Right atrium auricular region (tissue), 2 donors: ENCODE data around the gene DMRT1. TPM values are rescaled to one million over a fixed set of nuclear protein-coding genes. Genes with fewer than 3 reads are reported as not detected.

Experiments used
- DNase-seq: peaks from one replicate; pipeline ENCODE4 v3.0.0-alpha.2; 2019; ENCODE audit warnings: low spot score
- H3K27ac ChIP-seq, 2 donors: fragments of 200-600 bp; sonication (generic); 1 replicate in 1 of 2; 2 replicates in 1 of 2; pipeline ENCODE4 v1.5.1; 2016 to 2019
- H3K27me3 ChIP-seq, 2 donors: fragments of 200-600 bp; sonication (generic); one replicate each; pipeline versions ENCODE4 v1.5.1 to v1.6.0; 2017 to 2019
- H3K36me3 ChIP-seq: fragments of 200-600 bp; sonication (generic); one replicate; pipeline ENCODE4 v1.5.1; 2016
- H3K4me1 ChIP-seq, 2 donors: fragments of 200-600 bp; sonication (generic); one replicate each; pipeline versions ENCODE4 v1.5.1 to v1.6.0; 2017 to 2019
- H3K4me3 ChIP-seq, 2 donors: fragments of 200-600 bp; sonication (generic); 1 replicate in 1 of 2; 2 replicates in 1 of 2; pipeline ENCODE4 v1.5.1; 2017 to 2019; ENCODE audit warnings: mild to moderate bottlenecking in 1 of 2, moderate library complexity in 1 of 2
- H3K9me3 ChIP-seq, 2 donors: fragments of 200-600 bp; sonication (generic); one replicate each; pipeline ENCODE4 v1.5.1; 2019
- CTCF ChIP-seq, 2 donors: fragments of 200-600 bp; sonication (generic); IDR thresholded peaks; one replicate each; pipeline ENCODE4 v1.5.1; 2019; ENCODE audit warnings: antibody characterized with exemption in 2 of 2
- total RNA-seq, 2 donors: library from RNA; depleted of rRNA; stranded (reverse); fragments of >200 nt; gene quantifications; one replicate each; pipeline ENCODE4 v1.1.0, GENCODE V29; 2016

The DMRT1 gene
- total RNA-seq, 2 donors from 2014 or later = not detected

DNA sequence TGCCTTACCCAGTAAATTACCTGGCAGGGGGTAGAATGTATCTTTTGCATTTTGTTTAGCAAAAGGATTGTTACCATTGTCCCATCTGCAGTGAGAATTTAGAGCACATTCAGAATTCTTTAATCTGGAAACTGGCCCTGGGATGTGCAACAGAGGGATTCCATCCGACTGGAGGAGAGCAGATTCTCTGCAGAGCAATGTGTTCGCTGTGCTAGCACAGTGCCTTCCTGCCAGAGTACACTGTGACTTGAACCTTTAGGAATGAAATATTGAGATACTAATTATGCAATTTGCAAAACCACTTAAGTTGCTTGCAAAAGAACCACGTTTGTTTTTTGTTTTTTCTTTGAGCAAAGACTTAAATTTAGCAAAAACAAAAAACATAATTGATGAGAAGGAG is 22.5 kb upstream of the DMRT1 start:
- Histone ChIP-seq H3K4me1 (no peaks in the 10 kb centered on the region), H3K36me3 (no peaks in the 10 kb centered on the region), H3K27me3 (no peaks in the 10 kb centered on the region), H3K27ac (no peak overlapping the region), H3K4me3 (no peak overlapping the region), H3K9me3 (no peaks in the 10 kb centered on the region)
- TF ChIP-seq CTCF (IDR thresholded peaks at IDR 0.05) = no peak
- DNase-seq = no peak

DNA sequence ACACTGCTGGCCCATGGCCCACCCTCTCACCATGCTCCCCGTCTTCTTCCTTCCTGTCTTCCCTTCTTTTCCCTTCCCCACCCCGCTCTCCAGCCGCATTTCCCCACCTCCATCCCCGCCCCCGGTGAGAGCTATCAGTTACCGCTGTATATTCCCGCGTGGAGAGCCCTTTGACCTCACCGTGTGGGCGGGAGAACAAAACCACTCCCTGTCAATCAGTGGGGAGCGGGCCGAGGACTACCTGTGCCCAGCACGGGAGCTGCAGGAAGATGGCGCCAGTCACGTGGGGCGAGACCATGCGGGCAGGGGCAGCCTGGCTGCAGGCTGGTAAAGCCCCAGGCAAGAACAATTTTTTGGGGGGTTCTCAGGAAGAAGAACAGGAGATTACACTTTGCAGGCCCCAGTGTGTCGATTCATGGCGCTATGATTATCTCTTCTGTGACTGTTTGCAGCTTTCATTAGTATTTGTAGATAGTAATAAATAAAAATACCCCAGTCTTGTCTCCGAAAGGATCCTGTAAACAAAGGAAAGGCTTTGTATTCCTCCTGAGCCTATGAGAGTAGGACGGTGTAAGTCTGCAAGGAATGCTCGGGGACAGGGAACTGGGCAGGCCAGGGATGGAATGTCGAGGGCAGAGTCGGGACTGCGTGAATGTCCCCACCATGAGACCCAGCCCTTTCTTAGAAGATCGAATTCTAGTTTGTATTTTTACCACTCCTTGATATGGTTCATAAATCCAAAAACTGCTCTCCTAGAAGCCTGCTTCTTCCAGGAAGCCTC is 14.8 kb upstream of the DMRT1 start:
- no peak for TF ChIP-seq CTCF (IDR thresholded peaks at IDR 0.05)
- Histone ChIP-seq H3K4me3 (no peak overlapping the region), H3K36me3 (no peaks in the 10 kb centered on the region), H3K27ac (no peak overlapping the region), H3K27me3 (no peaks in the 10 kb centered on the region), H3K4me1 (no peaks in the 10 kb centered on the region), H3K9me3 (no peaks in the 10 kb centered on the region)
- no peak for DNase-seq

DNA sequence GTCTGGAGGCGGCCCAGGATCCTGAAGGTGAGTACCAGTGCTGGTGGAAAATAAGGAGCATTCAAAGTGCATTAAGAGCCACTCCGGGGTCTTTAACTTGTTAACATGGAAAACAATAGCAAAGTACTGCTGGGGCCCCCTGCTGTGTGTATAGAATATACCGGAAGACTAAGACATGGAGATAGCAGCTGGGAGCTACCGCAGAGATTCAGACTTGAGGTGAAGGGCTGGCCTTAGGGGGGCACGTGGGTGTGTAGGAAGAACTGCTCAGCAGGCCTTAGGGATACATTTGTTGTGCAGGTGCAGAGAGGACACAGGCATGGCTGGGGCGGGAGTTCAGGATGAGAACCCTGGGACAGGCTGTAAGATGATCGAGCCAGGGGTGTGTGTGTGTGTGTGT is 1.2 kb upstream of the DMRT1 start:
- Histone ChIP-seq H3K36me3 (no peaks in the 10 kb centered on the region), H3K4me3 (no peak overlapping the region), H3K27me3 (peaks cover 13 to 28% of the 10 kb centered on the region in 2 donors), H3K9me3 (no peaks in the 10 kb centered on the region), H3K4me1 (peaks cover 0 to 10% of the 10 kb centered on the region in 2 donors), H3K27ac (no peak overlapping the region)
- no peak for DNase-seq
- TF ChIP-seq CTCF (IDR thresholded peaks at IDR 0.05) = no peak

- no peak for TF ChIP-seq CTCF (IDR thresholded peaks at IDR 0.05)
- H3K27ac ChIP-seq = no peak overlapping the region
- no peaks in the 10 kb centered on the region for H3K36me3 ChIP-seq
- peaks cover 13 to 28% of the 10 kb centered on the region in 2 donors for H3K27me3 ChIP-seq
- no peak overlapping the region for H3K4me3 ChIP-seq
- peaks cover 0 to 10% of the 10 kb centered on the region in 2 donors for H3K4me1 ChIP-seq
- H3K9me3 ChIP-seq = no peaks in the 10 kb centered on the region
- DNase-seq = no peak
These were observed 1.3 kb downstream of the DMRT1 start for GRCh38 chr9:842635-843426.

GRCh38 chr9:843427-843785 is 1.9 kb downstream of the DMRT1 start:
- H3K36me3 ChIP-seq = no peaks in the 10 kb centered on the region
- no peak overlapping the region for H3K4me3 ChIP-seq
- H3K27ac ChIP-seq = no peak overlapping the region
- DNase-seq = no peak
- TF ChIP-seq CTCF (IDR thresholded peaks at IDR 0.05) = no peak
- H3K4me1 ChIP-seq = peaks cover 0 to 10% of the 10 kb centered on the region in 2 donors
- H3K27me3 ChIP-seq = peaks cover 13 to 28% of the 10 kb centered on the region in 2 donors
- no peaks in the 10 kb centered on the region for H3K9me3 ChIP-seq
